Right renal pelvis (tissue), 4 donors: ENCODE measurements around the gene CLDN18. TPM values are rescaled to one million over a fixed set of nuclear protein-coding genes. Genes with fewer than 3 reads are reported as not detected.

ENCODE experiments used
- DNase-seq, 4 donors: peaks; one replicate each; pipeline ENCODE4 v3.0.0-alpha.2; 2013; ENCODE audit warnings: low read depth in 4 of 4, low spot score in 3 of 4, missing footprints in 1 of 4
- polyA plus RNA-seq, 4 donors: library from polyadenylated mRNA; unstranded; fragments of 120-200 nt; gene quantifications; one replicate each; pipeline ENCODE4 v1.2.1, GENCODE V29; 2013; ENCODE audit not compliant: insufficient read length in 4 of 4

Gene CLDN18
- polyA plus RNA-seq, 4 donors, result 0.64 to 1.6 (median 1.2) TPM

DNA sequence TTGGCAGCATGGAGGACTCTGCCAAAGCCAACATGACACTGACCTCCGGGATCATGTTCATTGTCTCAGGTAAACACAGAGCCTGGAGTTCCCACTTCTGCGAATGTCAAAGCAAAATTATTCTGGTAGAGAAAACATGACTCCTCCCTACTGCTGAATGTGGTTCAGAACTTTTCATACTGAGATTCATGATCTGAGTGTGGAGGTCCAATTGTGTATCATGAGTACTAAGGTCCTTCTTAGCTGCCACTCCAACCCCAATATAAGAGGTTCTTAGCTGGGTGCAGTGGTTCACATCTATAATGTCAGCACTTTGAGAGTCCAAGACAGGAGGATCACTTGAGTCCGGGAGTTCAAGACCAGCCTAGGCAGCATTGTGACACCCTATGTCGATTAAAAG lies 13.8 kb downstream of the CLDN18 start:
- DNase-seq, result no peak

DNA sequence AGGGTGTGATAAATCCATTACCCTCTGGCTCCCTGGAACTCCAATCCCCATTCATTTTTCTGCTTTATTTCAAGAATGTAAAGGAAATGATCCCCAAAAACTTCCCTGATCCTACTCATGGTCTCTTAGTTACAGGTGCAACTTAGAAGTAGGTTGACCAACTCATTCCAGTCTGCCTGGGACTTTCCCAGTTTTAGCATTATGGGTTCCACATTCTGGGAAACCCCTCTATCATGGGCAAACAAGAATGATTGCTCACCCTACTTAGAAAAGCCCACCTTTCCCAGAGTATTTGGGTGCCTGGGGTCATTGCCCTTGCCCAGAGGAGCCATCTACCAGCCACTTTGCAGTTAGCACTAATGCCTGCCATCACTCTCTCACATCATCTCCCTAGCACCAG lies 15.6 kb downstream of the CLDN18 start:
- no peak for DNase-seq

DNA sequence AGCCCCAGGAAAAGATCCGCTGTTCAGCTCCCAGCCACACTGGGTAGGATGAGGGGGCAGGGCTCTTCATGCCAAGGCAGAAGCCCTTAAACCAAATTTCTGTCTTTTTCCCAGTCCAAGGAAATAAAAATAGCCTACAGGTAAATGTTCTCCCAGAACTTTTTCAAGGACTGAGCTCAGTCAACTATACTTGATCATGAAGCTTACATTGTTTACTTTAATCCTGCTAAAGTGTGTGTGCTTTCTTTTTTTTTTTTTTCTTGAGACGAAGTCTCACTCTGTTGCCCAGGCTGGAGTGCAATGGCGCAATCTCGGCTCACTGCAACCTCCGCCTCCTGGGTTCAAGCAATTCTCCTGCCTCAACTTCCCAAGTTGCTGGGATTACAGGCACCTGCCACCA lies 17.9 kb downstream of the CLDN18 start:
- DNase-seq, result no peak

DNA sequence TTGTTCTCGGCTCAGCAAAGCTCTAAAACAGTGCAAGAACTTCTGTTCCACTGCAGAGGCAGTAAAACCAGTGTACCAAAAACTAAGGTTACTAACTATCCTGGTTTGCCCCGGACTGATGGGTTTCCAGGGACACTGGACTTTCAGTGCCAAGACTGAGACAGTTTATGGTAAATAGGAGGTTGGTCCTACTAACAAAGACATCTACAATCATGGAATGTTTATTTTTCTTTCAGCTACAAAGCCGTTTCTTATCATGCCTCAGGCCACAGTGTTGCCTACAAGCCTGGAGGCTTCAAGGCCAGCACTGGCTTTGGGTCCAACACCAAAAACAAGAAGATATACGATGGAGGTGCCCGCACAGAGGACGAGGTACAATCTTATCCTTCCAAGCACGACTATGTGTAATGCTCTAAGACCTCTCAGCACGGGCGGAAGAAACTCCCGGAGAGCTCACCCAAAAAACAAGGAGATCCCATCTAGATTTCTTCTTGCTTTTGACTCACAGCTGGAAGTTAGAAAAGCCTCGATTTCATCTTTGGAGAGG lies 20.8 kb downstream of the CLDN18 start:
- no peak for DNase-seq

DNA sequence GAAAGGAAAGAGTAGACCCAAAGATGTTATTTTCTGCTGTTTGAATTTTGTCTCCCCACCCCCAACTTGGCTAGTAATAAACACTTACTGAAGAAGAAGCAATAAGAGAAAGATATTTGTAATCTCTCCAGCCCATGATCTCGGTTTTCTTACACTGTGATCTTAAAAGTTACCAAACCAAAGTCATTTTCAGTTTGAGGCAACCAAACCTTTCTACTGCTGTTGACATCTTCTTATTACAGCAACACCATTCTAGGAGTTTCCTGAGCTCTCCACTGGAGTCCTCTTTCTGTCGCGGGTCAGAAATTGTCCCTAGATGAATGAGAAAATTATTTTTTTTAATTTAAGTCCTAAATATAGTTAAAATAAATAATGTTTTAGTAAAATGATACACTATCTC lies 21.6 kb downstream of the CLDN18 start:
- DNase-seq, result no peak

DNA sequence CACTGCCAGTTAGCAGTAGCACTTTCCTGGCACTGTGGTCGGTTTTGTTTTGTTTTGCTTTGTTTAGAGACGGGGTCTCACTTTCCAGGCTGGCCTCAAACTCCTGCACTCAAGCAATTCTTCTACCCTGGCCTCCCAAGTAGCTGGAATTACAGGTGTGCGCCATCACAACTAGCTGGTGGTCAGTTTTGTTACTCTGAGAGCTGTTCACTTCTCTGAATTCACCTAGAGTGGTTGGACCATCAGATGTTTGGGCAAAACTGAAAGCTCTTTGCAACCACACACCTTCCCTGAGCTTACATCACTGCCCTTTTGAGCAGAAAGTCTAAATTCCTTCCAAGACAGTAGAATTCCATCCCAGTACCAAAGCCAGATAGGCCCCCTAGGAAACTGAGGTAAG lies 22.6 kb downstream of the CLDN18 start:
- DNase-seq, result no peak

DNA sequence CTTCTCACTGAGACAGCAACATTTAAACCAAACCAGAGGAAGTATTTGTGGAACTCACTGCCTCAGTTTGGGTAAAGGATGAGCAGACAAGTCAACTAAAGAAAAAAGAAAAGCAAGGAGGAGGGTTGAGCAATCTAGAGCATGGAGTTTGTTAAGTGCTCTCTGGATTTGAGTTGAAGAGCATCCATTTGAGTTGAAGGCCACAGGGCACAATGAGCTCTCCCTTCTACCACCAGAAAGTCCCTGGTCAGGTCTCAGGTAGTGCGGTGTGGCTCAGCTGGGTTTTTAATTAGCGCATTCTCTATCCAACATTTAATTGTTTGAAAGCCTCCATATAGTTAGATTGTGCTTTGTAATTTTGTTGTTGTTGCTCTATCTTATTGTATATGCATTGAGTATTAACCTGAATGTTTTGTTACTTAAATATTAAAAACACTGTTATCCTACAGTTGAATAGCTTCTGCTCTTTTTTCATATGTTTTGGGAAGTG lies 23.3 kb downstream of the CLDN18 start:
- DNase-seq, result no peak

DNA sequence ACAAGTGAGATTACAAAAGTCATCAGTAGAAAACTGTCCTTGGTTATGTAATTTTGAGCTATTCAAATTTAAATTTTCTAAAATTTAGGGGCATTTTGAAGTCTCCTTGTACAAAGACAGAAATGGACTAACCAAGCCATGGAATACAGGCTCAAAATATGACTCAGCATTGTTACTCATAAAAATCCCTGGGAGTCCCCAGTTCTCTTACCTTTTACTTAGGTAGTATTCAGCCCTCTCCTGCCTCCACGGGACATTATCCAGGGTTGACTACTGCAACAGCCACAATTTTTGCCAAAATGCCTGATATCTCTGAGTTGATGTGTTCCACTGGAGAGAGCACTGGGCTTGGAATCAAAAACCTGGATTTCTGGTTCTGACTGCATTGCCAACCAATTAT lies 25.0 kb downstream of the CLDN18 start:
- DNase-seq, result no peak

DNA sequence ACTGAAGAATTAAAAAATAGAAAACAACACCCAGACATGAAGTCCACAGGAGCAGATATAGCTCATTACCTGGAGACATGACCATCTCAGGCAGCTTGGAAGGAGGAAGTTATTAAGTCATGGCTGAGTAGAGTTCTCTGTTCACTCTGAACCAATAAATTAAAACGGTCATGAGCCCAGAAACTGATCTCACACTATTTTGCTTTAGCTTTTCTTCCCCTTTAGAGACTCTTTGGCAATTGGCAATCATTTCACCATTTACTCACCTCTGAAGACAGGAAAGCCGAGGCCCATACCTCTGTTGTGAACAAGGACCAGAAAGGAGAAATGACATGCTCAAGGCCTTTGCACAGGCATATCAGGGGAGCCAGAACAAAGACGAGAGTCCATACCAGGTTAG lies 26.6 kb downstream of the CLDN18 start:
- peak in 1 of 4 donors; percentile 0 for DNase-seq

DNA sequence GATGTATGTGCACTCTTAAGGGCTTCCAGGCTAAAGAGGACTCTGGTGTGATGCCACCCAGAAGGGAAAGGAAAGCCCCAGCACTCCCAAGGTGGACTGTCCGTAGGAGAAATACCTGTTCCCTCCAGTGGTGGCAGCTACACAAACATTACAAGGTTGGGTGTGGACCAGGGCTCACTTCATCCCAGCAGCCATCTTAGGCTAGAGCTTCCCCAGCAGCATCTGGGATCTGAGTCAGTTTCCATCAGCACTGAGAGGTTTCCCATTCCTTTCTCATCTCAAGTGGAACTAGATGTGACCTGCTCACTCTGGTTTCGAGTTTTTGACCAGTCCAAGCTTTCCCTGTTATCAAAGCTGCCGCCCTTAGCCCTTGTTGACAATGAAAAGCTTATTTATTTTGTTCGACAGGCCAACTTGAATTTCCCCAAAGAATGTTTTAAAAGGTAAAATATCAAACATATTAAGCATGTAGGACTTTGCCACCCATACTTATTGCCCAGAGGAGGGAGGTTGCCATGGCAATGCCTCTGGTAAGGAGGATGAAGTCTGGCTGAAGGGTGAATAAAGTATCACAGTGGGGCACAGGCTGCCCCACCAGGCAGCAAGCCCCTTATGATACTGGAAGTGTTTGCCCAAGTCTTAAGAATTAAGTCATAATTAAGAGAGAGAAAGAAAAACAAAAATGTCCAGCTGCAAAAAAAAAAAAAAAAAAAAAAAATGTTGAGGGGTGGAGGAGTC lies 28.9 kb downstream of the CLDN18 start:
- DNase-seq, result no peak

DNA sequence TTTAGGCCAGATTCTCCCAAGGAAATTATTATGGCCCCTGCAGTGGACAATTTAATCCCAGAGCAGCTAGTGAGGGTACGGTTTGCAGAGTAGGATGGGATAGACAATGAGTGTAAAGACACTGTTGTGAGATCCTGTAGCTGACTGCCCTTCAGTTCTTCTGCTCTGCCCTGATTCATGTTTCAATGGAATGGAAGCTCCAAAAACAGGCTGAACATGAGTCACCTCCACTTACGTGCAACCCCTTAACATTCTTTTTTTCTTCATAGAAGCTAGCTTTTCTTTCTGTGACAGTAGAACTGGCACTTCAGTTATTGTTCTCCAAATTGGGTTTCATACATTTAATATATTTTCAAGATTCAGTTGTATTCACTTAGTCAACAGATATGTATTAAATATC lies 32.1 kb downstream of the CLDN18 start:
- DNase-seq, result no peak

DNA sequence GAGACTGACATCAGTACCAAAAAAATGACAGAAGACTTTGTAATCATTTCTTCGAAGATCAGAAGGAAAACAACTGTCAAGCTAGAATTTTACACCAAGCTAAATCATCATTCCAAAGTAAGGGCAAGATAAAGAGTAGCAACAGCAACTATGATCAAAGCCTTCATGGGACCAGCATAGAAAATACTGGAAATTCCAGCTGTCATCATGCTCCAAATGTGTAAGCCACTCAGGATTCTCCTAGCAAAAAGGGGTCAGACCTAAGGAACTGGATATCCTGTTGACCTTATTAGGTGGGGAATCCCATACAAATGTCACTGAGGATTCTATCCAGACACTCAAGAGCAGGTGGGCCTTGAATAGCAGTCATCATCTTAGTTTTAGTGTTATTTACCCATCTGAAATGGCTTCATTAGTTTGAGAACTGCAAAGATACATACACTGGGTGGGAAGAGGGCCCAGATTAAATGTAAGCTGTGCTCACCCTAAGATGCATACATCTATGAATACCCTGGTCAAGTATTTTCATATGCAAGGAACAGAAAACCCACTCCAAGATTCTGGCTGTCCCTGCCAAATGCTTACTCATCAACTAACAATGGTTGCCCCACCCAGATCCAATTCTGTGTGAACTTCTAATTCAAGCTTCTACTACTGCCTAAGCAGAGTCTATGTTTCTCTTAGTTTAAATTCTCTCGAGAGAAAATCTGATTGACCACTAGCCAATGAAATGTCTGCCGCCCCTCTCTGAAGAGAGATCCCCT lies 33.5 kb downstream of the CLDN18 start:
- DNase-seq, result no peak

DNA sequence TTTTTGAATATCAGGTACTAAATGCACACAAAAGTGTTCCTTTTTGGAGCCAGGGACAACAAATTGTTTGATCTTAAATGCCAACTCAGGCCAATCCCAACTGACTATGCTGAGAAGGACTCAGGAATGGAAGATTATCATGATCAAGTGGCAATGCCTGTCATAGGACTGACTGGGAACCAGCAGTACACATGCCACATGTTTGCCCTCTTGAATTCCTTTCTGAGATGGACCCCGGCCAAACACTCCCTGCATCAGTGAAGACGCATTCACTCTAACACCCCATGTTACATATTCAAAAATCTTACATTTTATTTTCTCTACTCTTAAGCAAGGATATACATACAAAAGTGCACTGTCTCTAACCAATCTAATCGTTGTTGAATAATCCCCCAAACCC lies 36.1 kb downstream of the CLDN18 start:
- DNase-seq, result no peak

DNA sequence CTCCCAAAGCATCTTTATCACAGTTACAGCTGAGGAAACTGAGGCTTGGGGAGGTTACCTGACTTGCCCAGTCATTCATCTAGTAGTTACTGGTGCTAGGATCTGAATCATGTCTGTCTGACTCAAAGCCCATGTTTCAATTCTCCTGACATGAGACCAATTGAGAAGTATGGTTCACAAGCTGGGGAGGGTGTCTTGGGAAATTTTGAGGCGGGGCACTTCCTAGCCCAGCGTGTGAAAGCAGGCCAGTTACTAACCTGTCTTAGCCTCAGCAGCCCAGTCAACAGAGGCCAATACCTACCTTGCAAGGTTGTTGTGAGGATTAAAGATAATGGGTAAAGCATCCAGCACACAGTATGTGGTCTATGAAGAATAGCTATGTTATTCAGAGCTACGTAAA lies 37.0 kb downstream of the CLDN18 start:
- no peak for DNase-seq

DNA sequence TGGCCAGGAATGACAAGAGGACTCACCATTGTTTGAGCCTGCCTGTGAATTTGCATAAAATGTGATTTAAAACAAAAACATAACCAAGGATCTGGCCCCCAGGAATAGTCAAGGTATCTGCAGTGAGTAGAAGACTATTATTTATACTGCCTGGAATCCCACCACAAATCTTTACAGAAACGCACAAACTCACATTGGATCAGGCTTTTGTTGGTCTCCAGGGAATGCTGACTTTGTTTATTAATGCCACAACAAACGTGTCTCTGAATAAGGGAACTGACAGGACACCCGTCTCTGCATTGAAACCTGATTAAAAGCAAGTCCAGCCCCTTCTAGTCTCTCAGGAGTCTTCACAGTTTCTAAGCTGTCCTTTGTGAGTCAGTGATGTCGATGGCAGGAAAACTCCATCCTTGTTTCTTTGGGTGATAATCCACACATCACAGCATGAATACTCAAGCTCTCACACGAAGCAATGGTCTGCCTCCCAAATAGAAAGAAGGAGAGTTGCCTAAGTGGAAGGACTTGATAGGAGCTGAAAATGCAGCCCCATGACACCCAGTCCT lies 37.7 kb downstream of the CLDN18 start:
- DNase-seq, result no peak

DNA sequence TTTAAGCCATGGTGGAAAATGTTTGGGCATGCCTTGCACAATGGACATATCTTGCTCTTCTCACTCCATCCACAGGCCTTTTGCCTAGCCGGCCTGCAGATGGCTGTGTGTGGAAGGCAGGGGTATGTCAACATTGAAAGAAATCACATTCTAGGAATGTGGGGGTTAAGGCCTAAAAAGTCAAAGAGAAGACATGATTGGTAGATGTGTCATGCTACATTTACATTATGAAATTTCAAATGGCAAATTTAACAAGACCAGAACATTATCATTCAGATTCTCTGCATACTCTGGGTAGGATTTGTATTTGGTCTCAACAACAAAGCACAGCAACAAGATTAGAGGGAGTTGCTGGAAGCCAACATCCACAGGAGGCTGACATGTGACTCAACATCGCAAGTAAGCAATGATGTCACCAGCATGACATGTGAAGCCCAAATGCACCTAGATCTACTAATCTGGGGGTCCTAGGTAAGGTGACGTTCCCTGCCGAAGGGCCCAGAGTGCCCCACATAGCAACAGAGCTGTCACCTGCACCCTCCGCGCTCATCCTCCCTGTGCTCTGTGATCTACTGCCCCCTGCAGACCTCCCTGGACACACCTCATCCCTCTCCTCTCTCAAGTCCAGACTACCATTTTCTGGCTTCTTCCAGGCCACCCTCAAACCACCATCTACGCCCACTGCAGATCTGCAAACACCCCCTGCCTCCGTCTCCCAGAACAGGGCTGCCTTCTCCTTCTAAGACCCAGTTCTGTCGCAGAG lies 39.4 kb downstream of the CLDN18 start:
- DNase-seq, result no peak

DNA sequence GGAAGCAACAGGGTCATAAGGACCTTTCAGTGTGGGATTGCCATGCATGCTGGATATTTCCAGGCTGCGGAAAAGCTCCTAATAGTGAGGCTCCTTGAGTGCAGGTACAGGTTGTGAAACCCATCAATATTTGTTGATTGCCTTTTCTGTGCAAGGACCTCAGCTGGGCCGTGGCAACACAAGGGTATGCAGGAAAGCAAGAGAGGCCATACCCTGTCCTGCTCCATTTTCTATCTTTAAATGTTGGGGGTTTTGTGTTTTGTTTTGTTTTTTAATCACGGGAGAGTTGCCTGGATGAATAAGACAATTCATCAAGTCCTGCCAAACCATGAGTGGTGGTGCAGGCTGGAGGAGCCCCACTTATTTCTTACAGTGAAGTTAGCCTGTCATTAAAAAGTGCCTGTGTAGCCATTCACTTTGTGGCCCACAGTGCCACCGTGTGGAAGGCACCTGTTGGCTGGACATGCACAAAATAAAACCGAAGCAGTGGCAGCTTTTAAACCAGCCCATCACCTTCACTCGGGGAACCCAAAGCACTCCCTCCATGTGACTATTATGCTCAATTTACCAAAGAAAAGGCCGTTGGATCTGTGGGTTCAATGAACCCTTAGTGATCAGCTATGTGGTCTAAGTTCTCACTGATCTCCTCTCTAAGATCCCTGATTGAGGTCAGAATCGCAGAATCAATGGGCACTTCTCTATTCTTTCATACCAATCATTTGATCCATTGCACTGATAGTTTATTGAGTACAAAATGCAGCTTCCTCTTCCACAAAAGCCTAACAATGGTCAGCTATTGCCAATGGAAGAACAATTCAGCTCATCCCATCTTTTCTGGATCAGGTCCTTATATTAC lies 42.2 kb downstream of the CLDN18 start:
- peak in 2 of 4 donors; percentile 13 to 18 for DNase-seq

DNA sequence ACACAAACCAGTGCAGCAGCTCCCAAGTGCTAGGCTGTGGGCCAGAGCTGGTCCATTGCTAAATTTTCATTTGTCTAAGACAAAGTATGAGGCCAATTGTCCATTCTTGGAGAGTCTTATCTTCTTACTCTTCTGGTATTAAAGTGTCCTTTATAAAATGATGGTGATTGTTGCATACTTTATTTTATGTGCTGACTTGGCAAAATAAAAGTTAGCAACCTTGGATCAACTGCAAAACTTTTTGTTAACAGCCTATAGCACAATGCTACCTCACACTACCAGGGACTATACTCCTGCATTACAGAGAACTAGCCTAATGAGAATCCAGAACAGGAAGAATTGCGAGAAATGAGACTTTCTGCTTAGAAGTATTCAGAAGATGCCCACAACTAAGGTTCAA lies 44.1 kb downstream of the CLDN18 start:
- no peak for DNase-seq

DNA sequence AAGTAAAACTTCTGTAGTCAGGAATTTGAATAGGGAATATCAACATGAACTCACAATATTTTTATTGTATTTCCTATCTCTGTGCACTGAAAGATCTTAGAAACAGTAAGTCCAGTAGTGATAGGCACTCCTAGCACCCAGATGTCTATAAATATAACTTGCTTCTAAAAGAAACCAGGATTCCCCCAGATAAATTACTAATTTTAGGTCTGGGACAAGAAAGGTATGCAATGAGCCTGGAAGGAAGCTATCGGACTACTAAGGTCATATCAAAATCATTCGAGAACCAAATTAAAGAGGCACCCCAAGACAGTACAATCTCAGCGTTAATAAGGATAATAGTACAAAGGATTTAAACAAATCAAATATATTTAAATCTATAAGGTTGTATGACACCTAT lies 47.4 kb downstream of the CLDN18 start:
- no peak for DNase-seq

DNA sequence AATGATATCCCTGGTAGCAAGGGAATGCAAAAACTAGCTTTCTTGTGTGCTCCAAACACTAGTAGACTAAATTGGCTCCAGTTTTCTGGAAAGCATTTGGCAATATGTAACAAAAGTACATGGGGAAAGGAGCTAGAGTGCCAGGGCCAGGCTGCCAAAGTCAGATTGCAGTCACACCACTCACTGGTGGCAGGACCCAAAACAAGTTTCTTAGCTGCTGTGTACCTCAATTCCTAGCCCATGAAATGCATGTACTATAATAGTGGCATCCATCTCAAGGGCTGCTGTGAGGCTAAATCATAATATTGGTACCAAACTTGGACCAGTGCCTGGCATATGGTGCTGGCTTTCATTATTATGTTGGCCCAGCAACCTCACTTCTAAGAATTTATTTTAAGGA lies 49.3 kb downstream of the CLDN18 start:
- no peak for DNase-seq
